Loucy (cell line): ENCODE results near the gene ZNF853.

Experiments
- H2AFZ ChIP-seq: fragments of 200-600 bp; sonication (generic); 2 replicates; pipeline ENCODE4 v1.6.0; 2016; ENCODE audit warnings: antibody characterized with exemption, mild to moderate bottlenecking, low read length, moderate library complexity
- H3F3A ChIP-seq: fragments of 200-600 bp; 2 replicates; pipeline ENCODE4 v1.6.0; 2016; ENCODE audit warnings: antibody characterized with exemption, low read depth, mild to moderate bottlenecking
- H3K27me3 ChIP-seq: fragments of 200-600 bp; sonication (generic); 2 replicates; pipeline ENCODE4 v1.6.1; 2014; ENCODE audit warnings: low read length, mild to moderate bottlenecking; ENCODE audit not compliant: insufficient read depth, poor library complexity, severe bottlenecking
- H3K36me3 ChIP-seq: fragments of 200-600 bp; sonication (generic); 2 replicates; pipeline ENCODE4 v1.6.1; 2016; ENCODE audit warnings: low read length; ENCODE audit not compliant: insufficient read depth
- H3K4me1 ChIP-seq: fragments of 200-600 bp; sonication (generic); 2 replicates; pipeline ENCODE4 v1.5.1; 2014; ENCODE audit warnings: low read length, mild to moderate bottlenecking; ENCODE audit not compliant: insufficient read depth, poor library complexity, severe bottlenecking
- H3K4me2 ChIP-seq: fragments of 200-600 bp; sonication (generic); 2 replicates; pipeline ENCODE4 v1.6.0; 2014; ENCODE audit warnings: antibody characterized with exemption, low read length, low read depth, mild to moderate bottlenecking; ENCODE audit not compliant: poor library complexity, severe bottlenecking
- H3K4me3 ChIP-seq: fragments of 200-600 bp; sonication (generic); 2 replicates; pipeline ENCODE4 v1.5.1; 2014; ENCODE audit warnings: low read length, mild to moderate bottlenecking, mixed read lengths; ENCODE audit not compliant: poor library complexity, severe bottlenecking
- H3K79me2 ChIP-seq: fragments of 200-600 bp; sonication (generic); 2 replicates; pipeline ENCODE4 v1.6.1; 2014; ENCODE audit warnings: low read length; ENCODE audit not compliant: insufficient read depth
- H3K9ac ChIP-seq: fragments of 200-600 bp; sonication (generic); 2 replicates; pipeline ENCODE4 v1.6.0; 2014; ENCODE audit warnings: mild to moderate bottlenecking, low read depth, low read length, moderate library complexity; ENCODE audit not compliant: poor library complexity, severe bottlenecking
- H3K9me2 ChIP-seq: fragments of 200-600 bp; sonication (generic); replicated peaks from 2 replicates; pipeline ENCODE4 v1.6.1; 2016; ENCODE audit warnings: low read depth, low read length, mixed read lengths
- H3K9me3 ChIP-seq: fragments of 200-600 bp; sonication (generic); 2 replicates; pipeline ENCODE4 v1.6.1; 2014; ENCODE audit warnings: mild to moderate bottlenecking, antibody characterized with exemption, low read length, low read depth; ENCODE audit not compliant: insufficient read depth
- H4K20me1 ChIP-seq: fragments of 200-600 bp; sonication (generic); 2 replicates; pipeline ENCODE4 v1.6.0; 2014; ENCODE audit warnings: antibody characterized with exemption, low read length, mild to moderate bottlenecking; ENCODE audit not compliant: insufficient read depth, poor library complexity, severe bottlenecking
- EZH2phosphoT487 ChIP-seq: fragments of 200-600 bp; IDR thresholded peaks from 2 replicates; pipeline ENCODE4 v1.6.1; 2018; ENCODE audit warnings: antibody characterized with exemption, mild to moderate bottlenecking, moderate library complexity, borderline replicate concordance
- TF ChIP-seq, protein P1 (sequence below): fragments of 200-600 bp; sonication (generic); conservative IDR thresholded peaks from 2 replicates; pipeline ENCODE4 v1.5.1; 2014; ENCODE audit warnings: mild to moderate bottlenecking, antibody characterized with exemption, low read length

The ZNF853 gene

DNA sequence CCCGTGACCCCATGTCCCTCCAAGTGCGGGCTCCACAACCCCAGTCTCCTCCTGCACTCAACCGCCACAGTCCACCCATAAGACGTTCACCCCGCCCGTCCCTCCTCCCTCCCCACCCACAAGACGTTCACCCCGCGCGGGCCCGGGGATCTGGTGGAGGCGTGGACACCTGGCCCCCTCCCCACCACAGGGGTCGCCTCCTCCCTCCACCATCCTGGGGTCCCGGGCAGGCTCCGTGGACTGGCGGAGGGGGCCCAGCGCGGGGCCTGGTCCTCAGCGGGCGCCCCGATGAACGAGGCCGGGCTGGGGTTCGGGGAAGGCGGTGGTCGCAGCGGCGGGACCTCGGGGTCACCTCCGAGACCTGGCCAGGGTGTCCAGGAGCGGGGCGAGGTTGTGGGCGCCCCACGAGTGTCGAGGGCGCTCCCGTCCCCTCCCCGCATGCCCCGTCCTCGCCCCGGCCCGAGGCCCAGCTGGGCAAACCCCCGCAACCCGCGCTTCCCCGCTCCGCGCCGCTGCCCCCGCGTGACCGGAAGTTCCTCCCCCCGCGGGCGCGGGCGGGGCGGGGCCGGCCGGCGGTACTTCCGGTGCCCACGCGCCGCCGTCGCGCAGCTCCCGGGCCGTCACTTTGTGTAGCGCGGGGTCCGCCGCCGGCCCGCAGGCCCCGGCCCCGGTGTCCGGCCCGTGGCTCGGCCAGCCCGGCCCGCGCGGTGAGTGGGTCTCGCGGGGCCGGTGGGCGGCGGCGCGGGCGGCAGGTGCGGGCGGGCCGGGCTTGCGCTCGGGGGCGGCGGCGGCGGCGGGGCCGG is 21.5 kb downstream of the ZNF853 start, which contains the start of gene ZNF316:
Gene ZNF316, plus strand, starts transcription at position 578 of the 803 bp plus-strand sequence. CDS start 5,092 bp downstream, outside the sequence.
- peaks cover 32% of the 10 kb centered on the region for H3K4me1 ChIP-seq
- peaks cover 30% of the 10 kb centered on the region for H4K20me1 ChIP-seq
- H3K36me3 ChIP-seq, result peaks cover 5% of the 10 kb centered on the region; the same call in 1 of the 2 replicates
- H3K9ac ChIP-seq, result peak within 1 kb of the TSS; percentile 92
- no peaks in the 10 kb centered on the region for H3K9me2 ChIP-seq
- H3K4me2 ChIP-seq, result peak within 1 kb of the TSS; percentile 86
- H3K27me3 ChIP-seq, result no peaks in the 10 kb centered on the region
- TF ChIP-seq EZH2phosphoT487, result no peak
- TF ChIP-seq, protein P1, sequence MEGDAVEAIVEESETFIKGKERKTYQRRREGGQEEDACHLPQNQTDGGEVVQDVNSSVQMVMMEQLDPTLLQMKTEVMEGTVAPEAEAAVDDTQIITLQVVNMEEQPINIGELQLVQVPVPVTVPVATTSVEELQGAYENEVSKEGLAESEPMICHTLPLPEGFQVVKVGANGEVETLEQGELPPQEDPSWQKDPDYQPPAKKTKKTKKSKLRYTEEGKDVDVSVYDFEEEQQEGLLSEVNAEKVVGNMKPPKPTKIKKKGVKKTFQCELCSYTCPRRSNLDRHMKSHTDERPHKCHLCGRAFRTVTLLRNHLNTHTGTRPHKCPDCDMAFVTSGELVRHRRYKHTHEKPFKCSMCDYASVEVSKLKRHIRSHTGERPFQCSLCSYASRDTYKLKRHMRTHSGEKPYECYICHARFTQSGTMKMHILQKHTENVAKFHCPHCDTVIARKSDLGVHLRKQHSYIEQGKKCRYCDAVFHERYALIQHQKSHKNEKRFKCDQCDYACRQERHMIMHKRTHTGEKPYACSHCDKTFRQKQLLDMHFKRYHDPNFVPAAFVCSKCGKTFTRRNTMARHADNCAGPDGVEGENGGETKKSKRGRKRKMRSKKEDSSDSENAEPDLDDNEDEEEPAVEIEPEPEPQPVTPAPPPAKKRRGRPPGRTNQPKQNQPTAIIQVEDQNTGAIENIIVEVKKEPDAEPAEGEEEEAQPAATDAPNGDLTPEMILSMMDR, result no peak
- no peaks in the 10 kb centered on the region for H3K9me3 ChIP-seq
- H2AFZ ChIP-seq, result peak within 1 kb of the TSS; percentile 88; the same call in 1 of the 2 replicates
- peaks cover 49% of the 10 kb centered on the region for H3K79me2 ChIP-seq
- H3K4me3 ChIP-seq, result peak within 1 kb of the TSS; percentile 94
- no peaks in the 10 kb centered on the region for H3F3A ChIP-seq

DNA sequence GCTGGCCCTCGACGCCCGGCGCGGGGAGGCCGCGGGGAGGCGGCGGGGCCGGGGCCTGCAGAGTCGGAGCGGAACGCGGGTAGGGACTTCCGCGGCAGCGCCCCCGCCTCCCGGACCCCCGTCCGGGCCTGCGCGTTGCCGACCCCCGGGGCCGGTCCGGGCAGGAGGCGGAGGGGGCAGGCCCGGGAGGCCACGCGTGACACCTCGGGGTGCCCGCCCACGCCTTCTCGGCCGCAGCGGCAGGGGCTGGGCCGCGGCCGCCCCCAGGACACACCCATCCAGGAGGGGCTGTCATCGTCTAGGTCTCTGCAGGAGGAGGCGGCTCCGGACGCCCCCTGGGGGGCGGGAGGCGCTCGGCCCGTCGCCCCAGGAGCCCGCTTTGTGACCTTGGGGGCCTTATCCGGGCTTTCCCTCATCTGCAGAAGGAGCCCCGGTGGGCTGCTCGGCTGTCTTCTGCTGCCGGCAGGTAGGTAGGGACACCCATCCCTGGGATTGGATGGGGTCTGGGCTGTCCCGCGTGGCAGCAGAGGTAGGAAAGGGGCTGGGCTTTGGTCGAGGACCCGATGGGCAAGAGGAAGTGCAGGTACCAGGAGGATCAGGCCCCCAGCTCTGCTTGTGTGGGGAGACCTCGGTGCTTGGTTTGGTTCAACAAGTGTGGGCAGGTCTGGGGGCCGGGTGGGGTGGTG is 22.3 kb downstream of the ZNF853 start:
- no peak for TF ChIP-seq EZH2phosphoT487
- TF ChIP-seq, protein P1, result peak; percentile 56
- H3K4me1 ChIP-seq, result peaks cover 32% of the 10 kb centered on the region
- H2AFZ ChIP-seq, result peak overlapping the region; percentile 42; the same call in 1 of the 2 replicates

DNA sequence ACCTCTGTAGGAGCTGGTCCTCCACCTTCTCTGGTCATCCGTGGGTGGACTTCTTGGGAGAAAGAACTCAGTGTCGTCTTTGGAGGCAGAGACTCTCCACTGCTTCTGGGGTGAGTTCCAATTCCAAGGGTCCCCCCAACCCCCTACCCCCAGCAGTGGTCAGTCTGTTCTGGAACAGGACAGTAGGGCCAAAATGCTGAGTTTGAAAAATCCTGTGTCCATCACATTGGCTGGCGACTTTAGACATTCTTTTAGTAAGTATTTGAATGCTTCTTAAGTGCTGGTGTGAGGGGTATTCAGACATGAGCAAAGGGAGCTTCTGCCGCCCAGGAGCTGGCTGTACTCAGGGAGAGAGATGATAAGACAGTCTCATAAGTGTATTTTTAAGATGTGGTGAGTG is 23.6 kb downstream of the ZNF853 start:
- Histone ChIP-seq H3K4me1 (peaks cover 32% of the 10 kb centered on the region), H3K4me2 (peak overlapping the region; percentile 80), H4K20me1 (peaks cover 33% of the 10 kb centered on the region), H3K9me2 (no peaks in the 10 kb centered on the region), H3K9ac (peak overlapping the region; percentile 89), H3F3A (no peaks in the 10 kb centered on the region), H2AFZ (no peak overlapping the region), H3K4me3 (peak overlapping the region; percentile 88), H3K79me2 (peaks cover 49% of the 10 kb centered on the region), H3K36me3 (peaks cover 26% of the 10 kb centered on the region; the same call in 1 of the 2 replicates), H3K27me3 (no peaks in the 10 kb centered on the region), H3K9me3 (no peaks in the 10 kb centered on the region)
- TF ChIP-seq, protein P1, result no peak
- TF ChIP-seq EZH2phosphoT487, result no peak

More for the DNA sequence above, 22.3 kb downstream of the ZNF853 start:
- Histone ChIP-seq H3K9me3 (no peaks in the 10 kb centered on the region), H3F3A (no peaks in the 10 kb centered on the region), H3K9ac (peak overlapping the region; percentile 89), H3K4me3 (peak overlapping the region; percentile 88), H3K4me2 (peak overlapping the region; percentile 80), H3K9me2 (no peaks in the 10 kb centered on the region), H4K20me1 (peaks cover 32% of the 10 kb centered on the region), H3K79me2 (peaks cover 49% of the 10 kb centered on the region), H3K27me3 (no peaks in the 10 kb centered on the region), H3K36me3 (peaks cover 12% of the 10 kb centered on the region; the same call in 1 of the 2 replicates)
